ENCODE results near the gene COG5. TPM values are rescaled to one million over a fixed set of nuclear protein-coding genes. Genes with fewer than 3 reads are reported as not detected.

COG5 gene
- total and polyA plus RNA-seq, 2 experiments from 2014 or later: 15.8 to 53.5 TPM

- Histone ChIP-seq H3K4me3 (no peak overlapping the region), H3K9me2 (replicated peaks; ENCODE audit: insufficient read depth) (no peaks in the 10 kb centered on the region), H3K27me3 (no peaks in the 10 kb centered on the region), H2AFZ (no peak overlapping the region), H3K79me2 (peaks cover 2% of the 10 kb centered on the region), H3K4me1 (ENCODE audit: insufficient read depth) (no peaks in the 10 kb centered on the region), H3K27ac (no peak overlapping the region), H3K36me3 (replicated peaks; ENCODE audit: insufficient read depth, low read depth) (no peaks in the 10 kb centered on the region), H3K9me3 (ENCODE audit: low read depth) (no peaks in the 10 kb centered on the region), H4K20me1 (ENCODE audit: insufficient read depth, poor library complexity, severe bottlenecking) (no peaks in the 10 kb centered on the region), H3K4me2 (no peak overlapping the region)
- TF ChIP-seq, protein P1, sequence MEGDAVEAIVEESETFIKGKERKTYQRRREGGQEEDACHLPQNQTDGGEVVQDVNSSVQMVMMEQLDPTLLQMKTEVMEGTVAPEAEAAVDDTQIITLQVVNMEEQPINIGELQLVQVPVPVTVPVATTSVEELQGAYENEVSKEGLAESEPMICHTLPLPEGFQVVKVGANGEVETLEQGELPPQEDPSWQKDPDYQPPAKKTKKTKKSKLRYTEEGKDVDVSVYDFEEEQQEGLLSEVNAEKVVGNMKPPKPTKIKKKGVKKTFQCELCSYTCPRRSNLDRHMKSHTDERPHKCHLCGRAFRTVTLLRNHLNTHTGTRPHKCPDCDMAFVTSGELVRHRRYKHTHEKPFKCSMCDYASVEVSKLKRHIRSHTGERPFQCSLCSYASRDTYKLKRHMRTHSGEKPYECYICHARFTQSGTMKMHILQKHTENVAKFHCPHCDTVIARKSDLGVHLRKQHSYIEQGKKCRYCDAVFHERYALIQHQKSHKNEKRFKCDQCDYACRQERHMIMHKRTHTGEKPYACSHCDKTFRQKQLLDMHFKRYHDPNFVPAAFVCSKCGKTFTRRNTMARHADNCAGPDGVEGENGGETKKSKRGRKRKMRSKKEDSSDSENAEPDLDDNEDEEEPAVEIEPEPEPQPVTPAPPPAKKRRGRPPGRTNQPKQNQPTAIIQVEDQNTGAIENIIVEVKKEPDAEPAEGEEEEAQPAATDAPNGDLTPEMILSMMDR (IDR thresholded peaks at IDR 0.05; ENCODE audit: poor library complexity): no peak
- TF ChIP-seq EZH2phosphoT487 (IDR thresholded peaks at IDR 0.05; ENCODE audit: low read depth, severe bottlenecking, unreplicated experiment) (no peak), EZH2 (IDR thresholded peaks at IDR 0.05; ENCODE audit: borderline replicate concordance) (no peak)
- WGBS (ENCODE audit: low lambda C conversion rate, missing lambda C conversion rate): 97% methylated on average over 2 of the region's 2 CpGs
- DNase-seq (ENCODE audit: low spot score): no peak
Observed at GRCh38 chr7:107570298-107570697, 6.6 kb upstream of the COG5 start.

DNA sequence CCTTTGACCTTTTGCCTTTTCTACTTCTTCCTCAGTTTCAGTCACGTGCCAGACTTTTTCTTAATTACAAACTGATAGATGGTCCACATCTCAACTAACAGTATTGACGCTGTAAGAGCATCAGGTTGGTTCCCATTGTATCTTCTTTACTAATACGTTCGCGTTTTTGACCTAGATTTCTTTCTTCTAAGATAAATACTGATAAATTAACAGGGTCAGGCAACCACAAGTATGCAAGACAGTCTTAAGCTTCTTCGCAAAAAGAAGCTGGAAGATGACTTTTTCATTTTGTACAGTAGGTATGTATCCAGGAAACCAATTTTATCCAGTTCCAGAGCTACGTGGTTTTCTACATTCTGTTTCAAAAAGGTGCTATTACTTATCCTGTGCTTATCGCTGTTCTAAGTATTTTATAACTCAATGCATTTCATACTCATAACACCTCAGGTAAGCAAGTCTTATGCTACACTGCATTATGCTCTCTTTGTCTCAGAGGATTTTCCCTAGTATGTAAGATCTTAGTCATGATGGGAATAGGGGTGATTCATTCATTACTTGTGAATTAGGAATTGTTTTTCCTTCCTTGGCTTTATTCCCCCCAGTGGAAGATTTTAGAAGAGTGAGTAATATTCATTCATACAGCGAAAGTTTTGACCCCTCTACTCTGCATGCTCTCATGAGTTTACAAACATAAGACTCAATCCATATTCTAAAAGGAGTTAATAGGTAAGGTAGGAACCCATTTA is 1.0 kb upstream of the COG5 start:
- Histone ChIP-seq H3K4me3 (peak overlapping the region; percentile 58), H3K4me1 (ENCODE audit: insufficient read depth) (peaks cover 8% of the 10 kb centered on the region)

GRCh38 chr7:107563081-107563774 is 492 bp downstream of the COG5 start:
- H3K36me3 ChIP-seq (replicated peaks; ENCODE audit: insufficient read depth, low read depth): no peaks in the 10 kb centered on the region
- no peaks in the 10 kb centered on the region for H3K9me2 ChIP-seq (replicated peaks; ENCODE audit: insufficient read depth)
- H4K20me1 ChIP-seq (ENCODE audit: insufficient read depth, poor library complexity, severe bottlenecking): no peaks in the 10 kb centered on the region
- H3K4me3 ChIP-seq: peak overlapping the region; percentile 58
- H3K4me1 ChIP-seq (ENCODE audit: insufficient read depth): peaks cover 12% of the 10 kb centered on the region
- H3K79me2 ChIP-seq: peaks cover 51% of the 10 kb centered on the region
- peak overlapping the region; percentile 79 for H2AFZ ChIP-seq
- WGBS (ENCODE audit: low lambda C conversion rate, missing lambda C conversion rate): 4% methylated on average over 18 of the region's 21 CpGs
- H3K9me3 ChIP-seq (ENCODE audit: low read depth): no peaks in the 10 kb centered on the region
- peak overlapping the region; percentile 82 for H3K4me2 ChIP-seq
- no peak for DNase-seq (ENCODE audit: low spot score)
- no peaks in the 10 kb centered on the region for H3K27me3 ChIP-seq
- H3K27ac ChIP-seq: peak overlapping the region; percentile 97
- TF ChIP-seq, protein P1 (IDR thresholded peaks at IDR 0.05; ENCODE audit: poor library complexity): no peak
- TF ChIP-seq EZH2phosphoT487 (IDR thresholded peaks at IDR 0.05; ENCODE audit: low read depth, severe bottlenecking, unreplicated experiment): no peak
- TF ChIP-seq EZH2 (IDR thresholded peaks at IDR 0.05; ENCODE audit: borderline replicate concordance): no peak

More for the DNA sequence above, 1.0 kb upstream of the COG5 start:
- H3K9me2 ChIP-seq (replicated peaks; ENCODE audit: insufficient read depth): no peaks in the 10 kb centered on the region
- H2AFZ ChIP-seq: peak overlapping the region; percentile 85
- H3K79me2 ChIP-seq: peaks cover 38% of the 10 kb centered on the region
- peak overlapping the region; percentile 97 for H3K27ac ChIP-seq
- WGBS (ENCODE audit: low lambda C conversion rate, missing lambda C conversion rate): 49% methylated on average over 9 of the region's 9 CpGs
- H3K36me3 ChIP-seq (replicated peaks; ENCODE audit: insufficient read depth, low read depth): no peaks in the 10 kb centered on the region
- no peaks in the 10 kb centered on the region for H3K27me3 ChIP-seq
- DNase-seq (ENCODE audit: low spot score): no peak
- no peaks in the 10 kb centered on the region for H4K20me1 ChIP-seq (ENCODE audit: insufficient read depth, poor library complexity, severe bottlenecking)
- H3K9me3 ChIP-seq (ENCODE audit: low read depth): no peaks in the 10 kb centered on the region
- TF ChIP-seq EZH2phosphoT487 (IDR thresholded peaks at IDR 0.05; ENCODE audit: low read depth, severe bottlenecking, unreplicated experiment): no peak
- no peak for TF ChIP-seq EZH2 (IDR thresholded peaks at IDR 0.05; ENCODE audit: borderline replicate concordance)
- TF ChIP-seq, protein P1 (IDR thresholded peaks at IDR 0.05; ENCODE audit: poor library complexity): no peak
- H3K4me2 ChIP-seq: peak overlapping the region; percentile 71
